ENCODE measurements around the gene KAT2A. TPM values are rescaled to one million over a fixed set of nuclear protein-coding genes. Genes with fewer than 3 reads are reported as not detected.

KAT2A gene
- total and polyA plus RNA-seq, 10 donors, result 37.8 to 168 (median 49.5) TPM

GRCh38 chr17:42113293-42114069 lies 7.7 kb downstream of the KAT2A start:
- H3K4me1 ChIP-seq, result peaks cover 17 to 65% (median 46%) of the 10 kb centered on the region in 6 donors
- DNase-seq, result peak; percentile 79
- no peaks in the 10 kb centered on the region for H3K9me3 ChIP-seq
- TF ChIP-seq POLR2A (IDR thresholded peaks at IDR 0.05) (no peak), POLR2AphosphoS5 (IDR thresholded peaks at IDR 0.05) (no peak), CTCF (IDR thresholded peaks at IDR 0.05 in 8 of 11, conservative IDR thresholded peaks at IDR 0.05 in 3 of 11) (no peak)
- peak overlapping the region in 1 of 8 donors; percentile 77 for H3K4me3 ChIP-seq
- peaks cover 0 to 69% (median 11%) of the 10 kb centered on the region in 6 donors for H3K36me3 ChIP-seq
- intact Hi-C loops (cut with DNase I; ENCODE audit: low total_unique reads), result loop anchor here (10.0 kb wide), 1 partner anchor 71 kb away; the partner anchor contains the start of genes HCRT and KCNH4
- WGBS, 5 donors, result 91 to 96% (median 92%) methylated on average over 27 to 28 of the region's 28 CpGs
- H3K27ac ChIP-seq, result peak overlapping the region; percentile 73 to 96 (median 92)
- no peaks in the 10 kb centered on the region for H3K27me3 ChIP-seq (replicated peaks in 1 of 7)

GRCh38 chr17:42112552-42113176 lies 8.5 kb downstream of the KAT2A start, which contains the start of gene DHX58:
Gene DHX58 (minus strand): TSS chr17:42112714. CDS start chr17:42111892, 822 bp downstream.
- H3K27me3 ChIP-seq (replicated peaks in 1 of 7), result no peaks in the 10 kb centered on the region
- H3K36me3 ChIP-seq, result peaks cover 0 to 69% (median 9%) of the 10 kb centered on the region in 6 donors
- peak within 1 kb of the TSS; percentile 24 to 77 (median 48) for H3K4me3 ChIP-seq
- H3K27ac ChIP-seq, result peak within 1 kb of the TSS; percentile 73 to 96 (median 92)
- peak; percentile 91 for DNase-seq
- TF ChIP-seq POLR2A (IDR thresholded peaks at IDR 0.05) (peak in 1 of 3 donors; percentile 49), POLR2AphosphoS5 (IDR thresholded peaks at IDR 0.05) (peak; percentile 88 to 93 (median 93)), CTCF (IDR thresholded peaks at IDR 0.05 in 8 of 11, conservative IDR thresholded peaks at IDR 0.05 in 3 of 11) (no peak)
- H3K9me3 ChIP-seq, result no peaks in the 10 kb centered on the region
- 0 to 1% (median 0%) methylated on average over 10 of the region's 10 CpGs for WGBS, 5 donors
- peaks cover 17 to 69% (median 51%) of the 10 kb centered on the region in 6 donors for H3K4me1 ChIP-seq
- intact Hi-C loops (cut with DNase I; ENCODE audit: low total_unique reads), result loop anchor here (10.0 kb wide), 1 partner anchor 72 kb away; the partner anchor contains the start of genes HCRT and KCNH4

GRCh38 chr17:42111871-42112551 lies 9.2 kb downstream of the KAT2A start:
- Histone ChIP-seq H3K4me1 (peaks cover 17 to 71% (median 55%) of the 10 kb centered on the region in 6 donors), H3K27ac (peak overlapping the region; percentile 73 to 96 (median 92)), H3K27me3 (replicated peaks in 1 of 7) (no peaks in the 10 kb centered on the region), H3K36me3 (peaks cover 0 to 69% (median 8%) of the 10 kb centered on the region in 6 donors), H3K9me3 (no peaks in the 10 kb centered on the region), H3K4me3 (peak overlapping the region; percentile 24 to 77 (median 48))
- TF ChIP-seq POLR2A (IDR thresholded peaks at IDR 0.05) (no peak), POLR2AphosphoS5 (IDR thresholded peaks at IDR 0.05) (no peak)
- intact Hi-C loops (cut with DNase I; ENCODE audit: low total_unique reads), result loop anchor here (10.0 kb wide), 1 partner anchor 73 kb away; the partner anchor contains the start of genes HCRT and KCNH4
- DNase-seq, result peak; percentile 85
- 12 to 25% (median 17%) methylated on average over 11 to 12 of the region's 12 CpGs for WGBS, 5 donors

- DNase-seq, result no peak
- H3K4me3 ChIP-seq, result peak overlapping the region in 5 of 8 donors; percentile 46 to 77 (median 49)
- intact Hi-C loops (cut with DNase I; ENCODE audit: low total_unique reads), result loop anchor here (10.0 kb wide), 1 partner anchor 74 kb away; the partner anchor contains the start of genes HCRT and KCNH4
- WGBS, 5 donors, result 85 to 91% (median 90%) methylated on average over 10 to 11 of the region's 11 CpGs
- TF ChIP-seq POLR2A (IDR thresholded peaks at IDR 0.05), result no peak
- TF ChIP-seq POLR2AphosphoS5 (IDR thresholded peaks at IDR 0.05), result no peak
- no peak for TF ChIP-seq CTCF (IDR thresholded peaks at IDR 0.05 in 8 of 11, conservative IDR thresholded peaks at IDR 0.05 in 3 of 11)
- H3K27me3 ChIP-seq (replicated peaks in 1 of 7), result no peaks in the 10 kb centered on the region
- no peaks in the 10 kb centered on the region for H3K9me3 ChIP-seq
- H3K4me1 ChIP-seq, result peaks cover 14 to 68% (median 49%) of the 10 kb centered on the region in 6 donors
- H3K36me3 ChIP-seq, result peaks cover 0 to 74% (median 8%) of the 10 kb centered on the region in 6 donors
- peak overlapping the region; percentile 73 to 96 (median 92) for H3K27ac ChIP-seq
Observed at GRCh38 chr17:42111265-42111636, 9.9 kb downstream of the KAT2A start.

Data from spleen (tissue), 11 donors.